NCI-H2196 (cell line): ENCODE results near the gene SSBP1.
"Not testable (repeated sequence)": the region's sequence is repeated elsewhere in the genome, so short reads cannot be mapped to it uniquely, and the experiment has no call there.

Experiments used
- DNase-seq: peaks from one replicate; lab custom pipeline; 2025; ENCODE audit not compliant: unreplicated experiment; lab: John Stamatoyannopoulos, UW

SSBP1 gene

GRCh38 chr7:141709318-141709717 is 28.8 kb upstream of the SSBP1 start:
- DNase-seq: no peak

DNA sequence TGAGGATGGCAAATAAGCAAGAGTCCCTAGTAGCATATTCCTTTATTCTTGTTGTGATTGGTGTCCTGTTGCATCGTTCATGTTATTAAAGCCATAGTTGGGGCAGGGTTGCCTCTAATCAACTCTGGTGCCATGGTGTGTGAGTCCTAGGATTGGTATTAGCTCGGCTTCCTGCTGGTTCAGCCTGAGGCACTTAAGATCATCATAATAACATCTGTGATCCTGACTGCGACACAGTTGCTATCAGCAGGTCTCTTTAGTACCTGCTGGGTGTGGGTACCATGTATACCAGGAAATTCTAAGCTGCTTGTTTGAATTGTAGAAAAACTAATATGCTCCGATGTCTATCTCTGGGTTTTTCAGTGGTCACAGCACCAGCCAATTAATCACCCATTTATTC is 28.4 kb upstream of the SSBP1 start:
- no peak for DNase-seq

- DNase-seq: no peak
Measured at GRCh38 chr7:141710301-141710700, 27.9 kb upstream of the SSBP1 start.

DNA sequence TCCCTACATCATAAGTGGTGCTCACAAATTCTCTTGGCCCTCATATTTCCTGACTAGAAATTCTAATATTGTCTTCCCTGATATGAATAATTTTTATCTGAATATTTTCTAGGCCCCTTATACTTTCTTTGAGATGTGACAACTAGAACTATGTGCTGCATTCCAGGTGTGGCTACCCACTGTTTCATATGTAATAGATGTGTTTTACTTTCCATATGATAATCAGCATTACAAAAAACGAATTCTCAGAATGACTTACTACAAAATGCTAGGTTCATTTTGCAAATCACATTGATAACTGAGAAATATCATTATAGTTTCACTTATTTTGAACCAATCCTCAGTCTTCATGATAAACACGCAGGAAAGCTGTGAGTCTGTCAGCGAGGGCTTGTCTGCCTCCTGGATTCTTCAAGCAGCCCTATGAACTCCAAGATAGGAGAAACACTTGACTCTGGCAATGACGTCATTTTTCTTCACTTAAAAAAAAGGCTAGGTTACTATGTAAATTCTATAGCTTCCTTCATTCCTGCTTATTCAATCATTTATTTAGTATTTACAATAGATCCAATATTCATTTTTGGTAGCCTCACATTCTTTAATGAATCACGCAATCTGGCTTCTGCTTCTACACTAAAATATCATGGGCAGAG is 25.4 kb upstream of the SSBP1 start:
- no peak for DNase-seq

DNA sequence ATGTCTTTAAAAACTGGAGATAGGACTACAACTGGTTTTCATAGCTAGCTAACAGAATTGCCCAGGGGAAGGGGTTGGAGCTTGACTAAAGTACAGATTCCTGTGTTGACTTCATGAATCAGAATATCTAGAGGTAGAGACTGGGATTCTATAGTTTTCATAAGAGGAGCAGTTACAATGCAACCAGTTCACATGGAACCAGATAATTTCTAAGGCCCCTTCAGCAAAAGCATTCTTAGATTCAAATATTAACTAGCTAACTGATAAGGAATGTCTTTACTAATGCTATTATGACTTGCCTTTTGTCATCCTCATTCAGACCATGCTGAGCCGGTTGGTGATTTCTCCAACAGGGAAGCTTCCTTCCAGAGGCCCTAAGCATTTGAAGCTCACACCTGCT is 24.3 kb upstream of the SSBP1 start:
- no peak for DNase-seq

DNA sequence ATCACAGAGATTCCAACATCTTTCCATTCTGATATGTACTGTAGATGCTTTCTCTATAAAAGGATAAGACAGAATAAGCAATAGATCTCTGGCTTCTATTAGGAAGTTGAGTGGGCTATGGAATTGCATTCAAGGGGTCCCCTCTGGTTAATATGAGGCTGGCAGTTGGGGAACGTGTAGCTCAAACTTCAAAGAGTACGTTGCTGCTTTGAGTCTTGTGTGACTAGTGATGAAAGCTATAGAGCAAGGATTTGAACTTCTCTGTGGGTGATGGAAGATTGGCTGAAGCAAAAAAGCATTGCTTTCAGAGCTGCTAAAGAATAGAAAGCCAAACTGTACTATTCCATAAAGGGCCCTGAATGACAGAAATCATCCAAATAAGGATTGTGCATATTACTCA is 23.6 kb upstream of the SSBP1 start:
- DNase-seq: no peak

GRCh38 chr7:141715018-141715417 is 23.1 kb upstream of the SSBP1 start:
- DNase-seq: no peak

DNA sequence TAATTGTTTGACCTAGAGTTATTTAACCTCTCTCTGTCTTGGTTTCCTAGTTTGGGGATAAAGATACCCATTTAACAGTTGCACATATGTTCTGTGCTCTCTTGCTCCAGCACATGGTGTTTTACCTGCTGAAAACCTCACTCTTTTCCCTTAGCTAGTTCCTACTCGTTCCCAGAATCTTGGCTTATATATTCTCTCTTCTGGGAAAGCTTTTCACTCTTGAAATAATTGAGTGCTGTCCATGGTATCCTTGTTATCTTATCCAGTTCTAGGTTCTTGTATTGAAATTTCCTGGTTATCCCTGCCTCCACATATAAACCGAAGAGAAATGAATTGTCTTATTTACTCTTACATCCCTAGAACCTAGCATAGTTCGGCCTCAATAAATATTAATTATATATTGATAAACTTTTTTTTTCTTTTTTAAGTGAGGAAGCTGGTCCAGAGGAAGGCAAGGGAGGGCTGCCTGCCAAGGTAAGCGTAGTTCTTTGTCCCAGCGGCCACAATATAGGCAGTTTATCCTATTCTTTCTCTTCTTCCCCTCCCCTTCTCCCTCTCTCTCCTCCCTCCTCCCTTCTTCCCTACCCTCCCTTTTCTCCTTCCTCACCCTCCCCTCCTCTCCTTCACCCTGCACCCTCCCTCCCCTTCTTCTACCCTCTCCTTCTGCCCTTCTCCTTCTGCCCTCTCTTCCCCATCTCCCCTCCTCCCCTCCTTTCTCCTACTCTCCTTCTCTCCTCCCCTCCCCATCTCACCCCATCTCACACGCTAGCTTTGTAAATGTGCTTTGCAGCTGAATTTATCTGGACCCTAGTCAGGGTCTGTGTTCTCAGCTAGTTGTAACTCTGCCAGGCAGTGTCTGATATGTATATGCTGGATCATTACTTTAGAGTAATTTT is 22.1 kb upstream of the SSBP1 start:
- no peak for DNase-seq

- DNase-seq: no peak
Measured at GRCh38 chr7:141717450-141717849, 20.7 kb upstream of the SSBP1 start.

GRCh38 chr7:141722529-141722928 is 15.6 kb upstream of the SSBP1 start:
- DNase-seq: no peak

- no peak for DNase-seq
Measured at GRCh38 chr7:141729020-141729419, 9.1 kb upstream of the SSBP1 start.

GRCh38 chr7:141731476-141732149 is 6.5 kb upstream of the SSBP1 start:
- no peak for DNase-seq

DNA sequence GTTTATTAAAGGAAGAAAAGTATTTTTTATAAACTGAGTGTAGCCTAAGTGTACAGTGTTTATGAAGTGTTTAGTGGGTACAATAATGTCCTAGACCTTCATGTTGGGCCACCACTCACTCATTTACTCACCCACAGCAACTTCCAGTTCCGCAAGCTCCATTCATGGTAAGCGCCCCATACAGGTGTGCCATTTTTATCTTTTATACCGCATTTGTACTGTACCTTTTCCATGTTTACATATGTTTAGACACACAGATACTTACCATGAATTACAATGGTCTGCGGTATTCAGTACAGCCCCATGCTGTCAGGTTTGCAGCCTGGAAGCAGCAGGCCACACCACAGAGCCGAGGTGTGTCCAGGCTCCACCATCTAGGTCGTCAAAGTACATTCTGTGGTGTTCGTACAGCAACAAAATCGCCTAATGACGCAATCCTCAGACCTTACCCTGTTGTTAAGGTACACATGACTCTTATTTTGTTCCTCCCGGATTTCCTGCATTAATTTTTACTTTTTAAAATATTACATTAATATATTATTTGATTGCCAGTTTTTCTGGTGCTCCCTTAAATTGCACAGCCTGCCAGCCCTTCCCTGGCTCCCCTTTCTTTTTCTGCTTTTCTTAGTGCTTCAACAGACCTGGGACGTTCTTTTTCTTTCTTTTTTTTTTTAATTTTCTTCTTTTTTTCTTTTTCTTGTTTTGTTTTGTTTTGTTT is 881 bp upstream of the SSBP1 start:
- DNase-seq: peak; percentile 35

DNA sequence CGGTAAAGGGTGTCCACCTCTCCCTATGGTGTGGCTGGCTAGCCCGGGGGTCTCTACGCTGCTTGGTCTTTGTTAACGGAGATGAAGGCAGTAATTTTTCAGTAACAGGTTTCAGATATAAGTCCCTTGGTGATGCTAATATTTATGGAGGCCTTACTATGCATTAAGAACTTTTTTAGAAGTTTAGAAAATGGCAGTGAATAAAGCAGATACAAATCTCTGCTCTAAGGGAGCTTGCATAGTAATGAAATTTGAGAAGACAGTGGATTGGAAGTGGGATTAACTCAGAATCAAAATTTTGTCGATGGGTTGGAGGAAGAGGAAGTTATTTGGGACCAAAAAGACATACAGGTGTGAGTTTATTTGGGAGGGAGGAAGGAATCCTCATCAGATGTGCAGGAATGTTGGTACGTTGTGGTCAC is 445 bp downstream of the SSBP1 start:
- no peak for DNase-seq

DNA sequence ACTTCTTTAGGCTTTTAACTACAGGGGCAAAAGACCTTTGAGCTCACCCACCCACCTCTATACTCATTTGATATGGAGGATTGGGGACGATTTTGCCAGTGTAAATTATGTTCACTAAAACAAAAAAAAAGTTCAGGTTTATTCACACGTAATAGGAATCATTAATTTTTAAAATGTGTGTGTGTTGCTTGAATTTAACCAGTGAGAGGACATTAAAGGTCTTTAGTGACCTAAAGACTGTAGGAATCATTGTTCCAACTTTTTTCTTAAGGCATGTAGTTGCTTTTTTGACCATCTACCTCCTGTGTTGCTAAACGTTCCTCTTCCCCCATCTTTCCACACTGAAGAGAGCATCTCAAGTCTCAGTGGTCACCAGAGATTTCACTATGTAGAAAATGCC is 1.1 kb downstream of the SSBP1 start:
- DNase-seq: no peak

DNA sequence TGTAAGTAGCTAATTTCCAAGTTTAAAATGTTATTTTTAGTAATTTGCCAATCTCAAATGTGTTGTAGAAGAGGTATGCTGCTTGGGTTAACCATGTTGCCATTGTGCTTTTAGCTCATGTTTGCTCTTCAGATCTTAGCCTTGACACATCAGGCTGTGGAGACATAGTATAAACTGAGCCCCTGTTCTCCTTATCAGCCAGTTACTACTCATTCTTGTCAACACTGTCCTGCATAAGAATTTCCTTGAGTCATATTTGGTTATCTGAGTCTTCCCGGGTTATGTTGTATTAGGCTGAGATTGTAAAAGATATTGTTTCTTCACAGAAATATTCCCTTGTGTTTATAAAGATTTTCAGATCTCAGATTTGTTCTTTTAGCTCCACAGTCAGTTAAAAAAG is 4.1 kb downstream of the SSBP1 start:
- DNase-seq: no peak

DNA sequence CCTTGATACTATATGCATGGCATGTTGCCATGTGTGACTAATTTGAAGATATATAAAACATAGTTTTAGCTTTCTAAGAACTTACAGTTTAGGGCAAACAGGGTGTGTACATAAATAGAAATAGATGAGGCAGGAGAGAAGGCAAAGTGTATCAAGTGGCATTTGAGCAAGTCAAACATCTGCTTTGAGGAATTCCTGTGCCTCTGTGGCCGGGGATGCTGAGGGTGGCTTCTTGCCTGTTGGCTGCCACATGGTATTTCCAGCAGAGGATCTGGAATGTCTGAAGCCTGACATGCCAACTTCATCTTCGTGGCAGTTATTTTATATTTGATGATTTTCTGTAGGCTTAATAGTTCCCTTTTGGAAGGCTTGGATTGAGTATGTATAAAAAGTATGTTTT is 6.0 kb downstream of the SSBP1 start:
- DNase-seq: no peak

- no peak for DNase-seq
Measured at GRCh38 chr7:141748396-141748795, 10.2 kb downstream of the SSBP1 start.

GRCh38 chr7:141751904-141752303 is 13.7 kb downstream of the SSBP1 start:
- not testable (repeated sequence) for DNase-seq

DNA sequence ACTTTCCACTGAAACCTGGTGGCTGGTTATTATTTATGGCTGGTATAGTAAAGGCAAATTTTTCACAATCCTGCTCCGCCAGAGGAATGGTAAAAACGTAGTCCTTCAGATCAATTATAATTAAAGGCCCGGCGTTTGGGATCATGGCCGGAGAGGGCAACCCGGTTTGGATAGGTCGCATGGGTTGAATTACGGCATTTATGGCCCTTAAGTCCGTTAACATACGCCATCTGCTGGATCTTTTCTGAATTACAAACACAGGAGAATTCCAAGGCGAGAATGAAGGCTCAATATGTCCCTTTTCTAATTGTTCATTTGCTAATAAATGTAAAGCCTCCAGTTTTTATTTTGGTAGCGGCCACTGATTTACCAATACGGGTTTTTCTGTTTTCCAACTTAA is 14.5 kb downstream of the SSBP1 start:
- DNase-seq: peak; percentile 5

GRCh38 chr7:141754939-141755338 is 16.8 kb downstream of the SSBP1 start:
- DNase-seq: peak; percentile 25
